Measurements from ENCODE around the gene CCDC51.

DNA sequence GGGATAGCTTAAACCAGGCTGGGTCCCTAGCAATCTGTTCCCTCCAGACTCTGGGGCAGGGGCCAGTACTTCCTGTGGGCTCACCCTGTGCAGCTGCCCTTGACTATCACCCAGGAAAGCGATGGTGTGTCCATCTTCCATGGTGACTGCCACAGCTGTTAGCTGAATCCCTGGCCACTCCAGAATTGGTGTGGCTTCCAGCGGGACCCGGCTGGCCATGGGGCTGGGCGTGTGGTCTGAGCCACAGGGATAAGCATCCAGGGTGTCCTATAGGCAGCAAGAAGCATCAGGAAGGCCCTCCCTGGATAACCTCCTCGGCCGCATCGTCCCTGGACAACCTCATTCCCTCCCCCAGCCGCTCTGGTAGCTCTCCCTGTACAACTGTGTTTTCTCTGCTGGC is 17.2 kb downstream of the CCDC51 start:
- TF ChIP-seq, protein P1, sequence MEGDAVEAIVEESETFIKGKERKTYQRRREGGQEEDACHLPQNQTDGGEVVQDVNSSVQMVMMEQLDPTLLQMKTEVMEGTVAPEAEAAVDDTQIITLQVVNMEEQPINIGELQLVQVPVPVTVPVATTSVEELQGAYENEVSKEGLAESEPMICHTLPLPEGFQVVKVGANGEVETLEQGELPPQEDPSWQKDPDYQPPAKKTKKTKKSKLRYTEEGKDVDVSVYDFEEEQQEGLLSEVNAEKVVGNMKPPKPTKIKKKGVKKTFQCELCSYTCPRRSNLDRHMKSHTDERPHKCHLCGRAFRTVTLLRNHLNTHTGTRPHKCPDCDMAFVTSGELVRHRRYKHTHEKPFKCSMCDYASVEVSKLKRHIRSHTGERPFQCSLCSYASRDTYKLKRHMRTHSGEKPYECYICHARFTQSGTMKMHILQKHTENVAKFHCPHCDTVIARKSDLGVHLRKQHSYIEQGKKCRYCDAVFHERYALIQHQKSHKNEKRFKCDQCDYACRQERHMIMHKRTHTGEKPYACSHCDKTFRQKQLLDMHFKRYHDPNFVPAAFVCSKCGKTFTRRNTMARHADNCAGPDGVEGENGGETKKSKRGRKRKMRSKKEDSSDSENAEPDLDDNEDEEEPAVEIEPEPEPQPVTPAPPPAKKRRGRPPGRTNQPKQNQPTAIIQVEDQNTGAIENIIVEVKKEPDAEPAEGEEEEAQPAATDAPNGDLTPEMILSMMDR (IDR thresholded peaks at IDR 0.05), result no peak
- TF ChIP-seq POLR2AphosphoS5 (IDR thresholded peaks at IDR 0.05; ENCODE audit: insufficient read depth in 1 of 2, low read depth in 1 of 2), result no peak
- TF ChIP-seq POLR2A (IDR thresholded peaks at IDR 0.05), result no peak
